Type B pancreatic cell (in vitro differentiated cells): ENCODE data around the gene SPNS1. TPM values are rescaled to one million over a fixed set of nuclear protein-coding genes. Genes with fewer than 3 reads are reported as not detected.
"Not testable (repeated sequence)": the region's sequence is repeated elsewhere in the genome, so short reads cannot be mapped to it uniquely, and the experiment has no call there.

Experiments
- DNase-seq: peaks from one replicate; pipeline ENCODE4 v3.0.0; 2021; ENCODE audit warnings: mixed read lengths; ENCODE audit not compliant: unreplicated experiment; ENCODE audit errors: extremely low spot score
- H3K27ac Mint-ChIP-seq: 2 replicates; pipeline ENCODE4 v1.8.0; 2021; ENCODE audit warnings: mild to moderate bottlenecking, mixed read lengths
- H3K27me3 Mint-ChIP-seq: 2 replicates; pipeline ENCODE4 v1.8.0; 2021; ENCODE audit warnings: mixed read lengths
- H3K36me3 Mint-ChIP-seq: 2 replicates; pipeline ENCODE4 v1.8.0; 2021; ENCODE audit warnings: mixed read lengths
- H3K4me1 Mint-ChIP-seq: one replicate; pipeline ENCODE4 v1.8.0; 2021; ENCODE audit warnings: mixed read lengths; ENCODE audit not compliant: unreplicated experiment
- H3K4me3 Mint-ChIP-seq: 2 replicates; pipeline ENCODE4 v1.8.0; 2021; ENCODE audit warnings: mild to moderate bottlenecking, mixed read lengths
- H3K9me3 Mint-ChIP-seq: 2 replicates; pipeline ENCODE4 v1.8.0; 2021; ENCODE audit warnings: mixed read lengths
- CTCF ChIP-seq: fragments of 200-600 bp; sonication (generic); conservative IDR thresholded peaks from 2 replicates; pipeline ENCODE4 v1.5.0; 2021; ENCODE audit warnings: antibody characterized with exemption, mild to moderate bottlenecking
- total RNA-seq: library from RNA; stranded (reverse); gene quantifications from 2 replicates; pipeline ENCODE4 v1.2.1, GENCODE V29; 2021; ENCODE audit warnings: low replicate concordance

The SPNS1 gene
- total RNA-seq, 1 donor from 2014 or later, result 54.5 TPM

GRCh38 chr16:28936784-28937155, 37.8 kb upstream of the SPNS1 start:
- TF ChIP-seq CTCF, result no peak
- H3K27ac Mint-ChIP-seq, result no peak overlapping the region
- H3K27me3 Mint-ChIP-seq, result no peaks in the 10 kb centered on the region
- peaks cover 12% of the 10 kb centered on the region for H3K4me1 Mint-ChIP-seq
- no peak for DNase-seq
- no peaks in the 10 kb centered on the region for H3K36me3 Mint-ChIP-seq
- no peak overlapping the region for H3K4me3 Mint-ChIP-seq
- H3K9me3 Mint-ChIP-seq, result peaks cover 5% of the 10 kb centered on the region

GRCh38 chr16:28937222-28937876, 37.2 kb upstream of the SPNS1 start:
- Mint-ChIP-seq H3K27me3 (no peaks in the 10 kb centered on the region), H3K27ac (no peak overlapping the region), H3K9me3 (peaks cover 5% of the 10 kb centered on the region), H3K4me3 (no peak overlapping the region), H3K36me3 (no peaks in the 10 kb centered on the region), H3K4me1 (peaks cover 12% of the 10 kb centered on the region)
- TF ChIP-seq CTCF, result no peak
- no peak for DNase-seq

- H3K36me3 Mint-ChIP-seq, result no peaks in the 10 kb centered on the region
- H3K4me3 Mint-ChIP-seq, result no peak overlapping the region
- peaks cover 12% of the 10 kb centered on the region for H3K4me1 Mint-ChIP-seq
- no peaks in the 10 kb centered on the region for H3K27me3 Mint-ChIP-seq
- peaks cover 5% of the 10 kb centered on the region for H3K9me3 Mint-ChIP-seq
- TF ChIP-seq CTCF, result no peak
- no peak overlapping the region for H3K27ac Mint-ChIP-seq
- DNase-seq, result no peak
Measured at GRCh38 chr16:28938721-28939120, 35.9 kb upstream of the SPNS1 start.

GRCh38 chr16:28939825-28940224, 34.8 kb upstream of the SPNS1 start:
- H3K27me3 Mint-ChIP-seq, H3K36me3 Mint-ChIP-seq, H3K9me3 Mint-ChIP-seq, DNase-seq, H3K4me3 Mint-ChIP-seq, H3K4me1 Mint-ChIP-seq, H3K27ac Mint-ChIP-seq: not testable (repeated sequence)

GRCh38 chr16:28943281-28943680, 31.3 kb upstream of the SPNS1 start:
- H3K27me3 Mint-ChIP-seq, result peaks cover 7% of the 10 kb centered on the region
- H3K9me3 Mint-ChIP-seq, result no peaks in the 10 kb centered on the region
- DNase-seq, result no peak
- H3K4me3 Mint-ChIP-seq, result no peak overlapping the region
- peaks cover 6% of the 10 kb centered on the region for H3K4me1 Mint-ChIP-seq
- H3K27ac Mint-ChIP-seq, result no peak overlapping the region
- TF ChIP-seq CTCF, result no peak
- no peaks in the 10 kb centered on the region for H3K36me3 Mint-ChIP-seq

- Mint-ChIP-seq H3K36me3 (peaks cover 4% of the 10 kb centered on the region), H3K27me3 (peaks cover 7% of the 10 kb centered on the region), H3K4me3 (no peak overlapping the region), H3K9me3 (no peaks in the 10 kb centered on the region), H3K27ac (no peak overlapping the region), H3K4me1 (peaks cover 16% of the 10 kb centered on the region)
- no peak for DNase-seq
- TF ChIP-seq CTCF, result no peak
Measured at GRCh38 chr16:28946681-28947080, 27.9 kb upstream of the SPNS1 start.
